ELF-1 (cell line): ENCODE data around the gene KCNG3.

ENCODE experiments used
- DNase-seq: peaks from one replicate; pipeline ENCODE4 v3.0.0-alpha.2; 2016; ENCODE audit warnings: low read depth, low spot score

Gene KCNG3

DNA sequence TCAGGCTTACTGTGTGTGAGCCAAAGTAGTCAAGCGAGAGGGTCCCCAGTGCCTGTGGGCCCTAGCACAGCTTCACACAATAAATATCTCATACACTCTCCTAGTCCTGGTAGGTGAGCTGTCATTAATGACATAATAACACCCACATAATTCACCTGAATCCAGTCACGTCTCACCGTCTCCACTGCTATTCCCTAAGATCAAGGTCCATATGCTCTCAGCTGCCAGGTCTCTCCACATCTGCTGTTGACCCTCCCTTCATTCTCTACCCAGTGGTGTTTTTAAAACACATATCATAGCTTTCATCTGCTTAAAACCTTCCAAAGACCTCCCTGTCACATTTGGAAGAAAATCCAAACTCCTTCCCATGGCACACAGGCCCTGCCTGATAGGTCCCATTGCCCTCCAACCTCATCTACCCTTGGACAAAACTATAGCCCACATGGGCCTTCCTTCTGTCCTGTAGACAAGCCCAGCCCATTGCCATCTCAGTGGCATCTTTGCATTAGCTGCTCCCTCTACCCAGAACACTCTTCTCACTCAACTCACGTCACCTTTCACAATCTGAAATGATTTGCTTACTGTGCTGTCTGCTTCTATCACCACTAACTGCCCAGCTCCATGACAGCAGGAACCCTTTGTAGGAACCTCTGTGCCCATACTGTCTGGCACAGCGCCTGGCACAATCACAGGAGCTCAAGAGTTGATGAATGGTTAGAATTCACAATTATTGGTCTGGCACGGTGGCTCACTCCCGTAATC, 7.5 kb downstream of the KCNG3 start:
- DNase-seq = no peak

DNA sequence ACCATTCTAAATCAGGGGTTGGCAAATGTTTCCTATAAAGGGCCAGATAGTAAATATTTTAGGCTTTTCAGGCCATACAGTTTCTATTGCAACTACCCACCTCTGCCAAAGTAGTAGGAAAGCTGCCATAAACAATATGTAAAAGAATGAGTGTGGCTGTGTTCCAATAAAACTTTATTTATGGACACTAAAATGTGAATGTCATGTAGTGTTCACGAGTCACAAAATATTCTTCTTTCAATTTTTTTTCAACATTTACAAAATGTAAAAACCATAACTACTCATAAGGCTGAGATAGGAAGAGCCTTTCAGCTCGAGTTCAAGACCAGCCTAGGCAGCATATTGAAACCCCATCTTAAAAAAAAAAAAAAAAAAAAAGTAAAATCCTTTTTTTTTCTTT, 13.4 kb downstream of the KCNG3 start:
- DNase-seq = no peak

DNA sequence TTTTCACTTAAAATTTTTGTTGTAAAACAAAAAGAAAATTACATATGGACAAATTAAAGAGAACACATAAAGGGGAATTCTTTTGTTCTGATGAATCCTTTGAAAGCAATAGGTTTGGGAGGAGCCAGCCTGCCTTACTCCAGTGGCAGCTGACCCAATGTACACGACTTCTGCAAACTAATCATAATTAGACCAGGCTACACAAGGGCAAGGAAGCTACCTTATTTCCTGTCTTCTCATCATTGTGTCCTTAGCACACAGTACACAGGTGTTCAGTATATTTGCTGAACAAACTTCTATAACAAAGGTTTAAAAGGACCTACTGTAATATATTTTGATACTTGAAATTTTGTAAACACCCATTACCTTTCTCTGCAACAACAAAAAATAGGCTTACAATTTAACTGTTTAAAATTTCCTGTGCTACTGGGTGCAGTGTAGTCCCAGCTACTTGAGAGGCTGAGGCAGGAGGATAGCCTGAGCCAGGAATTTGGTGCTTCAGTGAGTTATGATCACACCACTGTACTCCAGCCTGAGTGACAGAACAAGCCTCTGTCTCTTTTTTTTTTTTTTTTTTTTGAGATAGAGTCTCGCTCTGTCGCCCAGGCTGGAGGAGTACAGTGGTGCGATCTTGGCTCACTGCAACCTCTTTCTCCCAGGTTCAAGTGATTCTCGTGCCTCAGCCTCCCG, 18.9 kb downstream of the KCNG3 start:
- no peak for DNase-seq

DNA sequence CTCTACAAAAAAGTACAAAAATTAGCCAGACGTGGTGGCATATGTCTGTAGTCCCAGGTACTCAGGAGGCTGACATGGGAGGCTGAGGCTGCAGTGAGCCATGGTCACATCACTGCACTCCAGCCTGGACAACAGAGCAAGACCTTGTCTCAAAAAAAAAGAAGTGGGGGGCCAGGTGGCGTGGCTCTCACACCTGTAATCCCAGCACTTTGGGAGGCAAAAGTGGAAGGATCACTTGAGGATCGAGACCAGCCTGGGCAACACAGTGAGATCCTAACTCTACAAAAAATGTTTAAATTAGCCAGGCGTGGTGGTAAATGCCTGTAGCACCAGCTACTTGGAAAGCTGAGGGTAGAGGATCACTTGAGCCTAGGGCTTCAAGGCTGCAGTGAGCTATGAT, 23.1 kb downstream of the KCNG3 start:
- no peak for DNase-seq

DNA sequence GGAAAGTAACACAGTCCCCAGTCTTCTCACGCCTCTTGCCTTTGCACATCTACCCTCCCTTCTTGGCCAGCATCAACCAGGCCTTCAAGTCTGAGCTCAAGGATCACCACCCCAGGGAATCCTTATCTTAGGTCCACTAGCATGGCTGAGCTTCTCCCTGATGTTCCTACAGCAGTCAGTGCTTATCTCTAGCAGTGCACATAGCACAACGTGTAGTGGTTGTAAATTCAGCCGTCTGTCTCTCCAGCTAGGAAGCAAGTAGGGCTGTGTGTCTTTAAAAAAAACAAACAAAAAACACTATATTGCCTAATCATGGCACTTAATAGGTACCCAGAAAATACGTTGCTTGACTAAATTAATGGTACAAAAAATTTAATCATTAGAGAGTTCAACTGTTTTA, 29.2 kb downstream of the KCNG3 start:
- DNase-seq = peak; percentile 32

DNA sequence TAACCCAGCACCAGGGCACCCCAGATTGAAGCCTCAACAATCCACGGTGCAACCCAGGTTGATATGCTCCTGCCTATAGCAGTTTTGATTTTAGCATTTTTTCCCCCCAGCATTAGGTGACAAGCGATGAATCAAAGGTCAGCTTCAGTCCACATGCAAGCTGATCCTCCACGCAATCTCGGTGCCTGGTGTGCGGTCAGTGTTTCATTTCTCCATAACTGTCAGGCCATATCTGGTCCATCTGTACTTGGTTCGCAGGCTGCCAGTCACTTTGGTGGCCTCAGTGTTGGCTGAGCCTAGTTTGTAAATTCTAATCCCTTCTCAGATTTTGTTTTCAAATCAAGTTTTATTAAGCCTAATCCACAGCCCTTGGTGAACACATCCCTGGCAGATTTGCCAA, 30.2 kb downstream of the KCNG3 start:
- no peak for DNase-seq

DNA sequence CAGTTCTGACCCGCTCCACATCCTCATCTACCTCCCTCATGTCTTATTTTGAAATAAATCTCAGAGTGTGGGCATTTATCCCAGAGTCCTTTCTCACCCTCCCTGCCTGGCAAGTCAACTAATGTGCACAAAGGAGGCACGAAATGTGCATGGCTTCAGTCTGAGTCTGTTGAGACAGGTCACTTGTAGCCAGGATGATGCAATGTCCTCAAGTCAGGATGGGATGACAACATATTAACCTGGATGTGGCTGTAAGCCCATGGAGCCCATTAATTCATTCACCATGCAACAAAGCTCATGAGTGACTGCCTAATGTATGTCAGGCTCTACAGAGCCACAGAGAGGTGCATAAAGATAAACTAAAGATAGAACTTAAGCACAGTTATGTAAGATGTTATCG, 34.5 kb downstream of the KCNG3 start:
- no peak for DNase-seq

DNA sequence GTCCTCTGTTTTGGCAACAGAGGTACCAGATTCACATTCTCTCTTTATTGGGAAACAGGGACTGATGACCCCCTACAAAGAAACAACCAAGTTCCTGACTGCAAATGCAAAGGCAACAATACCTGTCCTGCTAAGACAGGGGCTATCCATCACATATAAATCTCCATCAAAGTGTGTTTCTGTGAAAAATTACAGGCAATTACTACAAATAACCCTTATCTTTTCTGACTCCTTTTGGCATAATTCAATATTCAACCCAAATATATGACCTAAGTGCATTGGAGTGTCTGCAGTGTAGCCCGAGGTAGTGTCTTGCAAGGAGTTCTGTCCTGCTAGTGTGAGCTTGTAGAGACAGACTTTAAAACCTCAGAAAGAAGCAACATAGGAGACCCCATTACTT, 35.4 kb downstream of the KCNG3 start:
- no peak for DNase-seq

DNA sequence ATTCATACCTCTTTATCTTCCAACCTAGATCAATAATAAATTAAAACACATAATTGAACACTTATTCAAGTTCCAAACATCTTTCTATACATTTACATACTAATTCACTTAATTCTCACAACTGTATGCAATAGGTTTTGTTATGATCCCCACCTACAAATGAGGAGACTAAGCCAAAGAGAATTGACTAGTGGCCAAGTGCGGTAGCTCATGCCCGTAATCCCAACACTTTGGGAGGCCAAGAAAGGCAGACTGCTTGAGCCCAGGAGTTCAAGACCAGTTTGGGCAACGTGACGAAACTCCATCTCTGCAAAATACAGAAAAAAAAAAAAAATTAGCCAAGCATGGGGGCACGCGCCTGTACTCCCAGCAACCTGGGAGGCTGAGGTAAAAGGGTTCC, 36.8 kb downstream of the KCNG3 start:
- DNase-seq = peak; percentile 30

DNA sequence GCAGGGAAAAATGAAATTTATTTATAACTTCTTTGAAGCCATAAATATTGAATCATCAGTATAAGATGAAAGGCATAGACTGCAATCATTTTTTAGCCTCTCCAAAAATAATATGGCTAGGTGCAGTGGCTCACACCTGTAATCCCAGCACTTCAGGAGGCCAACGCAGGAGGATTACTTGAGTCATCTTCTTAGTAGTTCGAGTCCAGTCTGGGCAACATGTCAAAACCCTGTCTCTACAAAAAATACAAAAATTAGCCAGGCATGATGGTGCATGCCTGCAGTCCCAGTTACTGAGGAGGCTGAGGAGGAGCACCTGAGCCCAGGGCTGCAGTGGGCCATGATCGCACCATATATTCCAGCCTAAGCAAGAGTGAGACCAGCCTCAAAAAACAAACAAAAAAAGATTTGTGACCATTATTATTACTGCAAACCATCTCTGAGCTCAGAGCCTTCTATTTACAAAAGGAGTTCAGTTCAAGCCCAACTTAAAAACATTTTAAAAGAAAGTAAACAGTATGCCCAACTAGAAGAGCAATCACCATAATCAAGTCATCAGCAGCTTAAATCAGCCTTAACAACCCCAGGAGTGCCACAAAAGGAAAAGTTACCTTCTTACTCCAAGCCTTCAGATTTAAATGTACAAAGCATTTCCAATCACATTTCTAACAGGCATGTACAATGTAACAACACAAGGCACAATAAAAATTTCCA, 37.5 kb downstream of the KCNG3 start:
- DNase-seq = no peak

DNA sequence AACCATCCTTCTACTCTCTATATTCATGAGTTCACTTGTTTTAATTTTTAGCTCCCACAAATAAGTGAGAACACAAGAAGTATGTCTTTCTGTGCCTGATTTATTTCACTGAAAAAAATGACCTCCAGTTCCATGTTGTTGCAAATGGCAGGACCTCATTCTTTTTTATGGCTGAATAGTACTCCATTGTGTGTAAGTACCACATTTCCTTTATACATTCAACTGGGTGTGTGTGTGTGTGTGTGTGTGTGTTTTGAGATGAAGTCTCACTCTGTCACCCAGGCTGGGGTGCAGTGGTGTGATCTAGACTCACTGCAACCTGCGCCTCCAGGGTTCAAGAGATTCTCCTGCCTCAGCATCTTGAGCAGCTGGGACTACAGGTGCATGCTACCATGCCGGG, 41.2 kb downstream of the KCNG3 start:
- no peak for DNase-seq

DNA sequence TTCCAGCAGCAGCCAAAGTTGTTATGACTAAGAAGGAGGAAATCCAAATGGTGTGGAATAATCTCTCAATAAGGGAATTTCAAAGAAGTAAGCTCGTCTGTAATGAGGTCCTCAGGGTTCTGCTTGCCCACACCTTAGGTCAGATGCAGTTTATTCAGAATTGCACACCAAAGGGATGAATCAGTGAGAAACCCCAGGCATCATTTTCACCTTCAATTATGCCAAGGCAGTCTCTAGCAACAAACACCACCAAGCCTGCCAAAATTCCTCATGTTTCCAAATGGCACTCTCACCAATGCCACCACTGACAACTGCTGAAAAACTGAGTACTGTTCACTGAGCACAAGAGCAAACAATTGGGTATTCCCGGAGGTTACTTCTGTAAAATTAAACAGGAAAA, 43.6 kb downstream of the KCNG3 start:
- DNase-seq = no peak

DNA sequence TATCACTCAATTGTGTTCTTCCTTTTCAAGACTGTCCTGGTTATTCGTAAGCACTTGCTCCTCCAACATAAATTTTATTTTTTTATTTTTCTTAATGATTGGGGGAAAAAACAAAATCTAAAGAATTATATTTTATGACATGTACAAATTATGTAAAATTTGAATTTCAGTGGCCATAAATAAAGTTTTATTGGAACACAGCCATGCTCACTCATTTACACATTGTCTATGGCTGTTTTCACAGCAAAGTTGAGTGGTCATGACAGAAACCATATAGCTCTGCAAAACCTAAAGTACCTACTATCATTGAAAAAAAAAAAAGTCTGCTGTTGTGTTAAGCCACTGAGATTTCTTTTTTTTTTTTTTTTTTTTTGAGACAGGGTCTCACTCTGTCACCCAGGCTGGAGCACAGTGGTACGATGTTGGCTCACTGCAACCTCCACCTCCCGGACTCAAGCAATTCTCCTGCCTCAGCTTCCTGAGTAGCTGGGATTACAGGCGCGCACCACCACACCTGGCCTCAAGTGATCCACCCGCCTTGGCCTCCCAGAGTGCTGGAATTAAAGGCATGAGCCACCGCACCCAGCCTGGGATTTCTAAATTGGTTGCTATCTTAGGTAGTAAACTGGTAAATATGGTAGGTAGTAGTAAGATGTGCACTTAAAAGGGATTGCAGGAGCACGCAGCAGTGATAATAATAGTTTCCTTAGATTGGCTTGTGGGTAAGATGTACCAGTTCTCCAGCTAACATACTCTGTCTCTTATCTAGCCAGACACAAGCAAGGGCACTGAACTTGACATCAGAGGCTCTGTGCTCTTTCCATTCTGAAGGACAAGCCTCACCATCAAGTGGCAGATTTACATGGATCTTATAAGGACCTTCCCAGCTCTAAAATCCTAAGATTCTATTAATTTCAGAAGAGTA, 44.4 kb downstream of the KCNG3 start:
- DNase-seq = no peak

DNA sequence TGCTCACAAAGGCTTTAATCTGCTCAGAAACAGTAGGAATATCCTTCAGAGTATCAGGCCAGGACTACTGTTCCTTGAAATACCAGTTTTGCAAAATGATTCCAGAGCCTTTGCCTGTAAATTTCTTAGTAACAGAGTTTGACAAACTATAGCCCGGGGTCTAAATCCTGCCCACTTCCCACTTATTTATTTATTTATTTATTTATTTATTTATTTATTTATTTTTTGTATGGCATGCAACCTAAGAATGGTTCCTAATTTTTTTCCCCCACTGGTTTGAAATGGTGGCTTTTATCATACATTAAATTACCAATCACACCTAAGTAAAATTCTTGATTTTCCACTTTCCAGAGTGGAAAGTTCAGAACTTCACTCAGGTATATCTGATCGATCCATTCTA, 45.6 kb downstream of the KCNG3 start:
- no peak for DNase-seq

DNA sequence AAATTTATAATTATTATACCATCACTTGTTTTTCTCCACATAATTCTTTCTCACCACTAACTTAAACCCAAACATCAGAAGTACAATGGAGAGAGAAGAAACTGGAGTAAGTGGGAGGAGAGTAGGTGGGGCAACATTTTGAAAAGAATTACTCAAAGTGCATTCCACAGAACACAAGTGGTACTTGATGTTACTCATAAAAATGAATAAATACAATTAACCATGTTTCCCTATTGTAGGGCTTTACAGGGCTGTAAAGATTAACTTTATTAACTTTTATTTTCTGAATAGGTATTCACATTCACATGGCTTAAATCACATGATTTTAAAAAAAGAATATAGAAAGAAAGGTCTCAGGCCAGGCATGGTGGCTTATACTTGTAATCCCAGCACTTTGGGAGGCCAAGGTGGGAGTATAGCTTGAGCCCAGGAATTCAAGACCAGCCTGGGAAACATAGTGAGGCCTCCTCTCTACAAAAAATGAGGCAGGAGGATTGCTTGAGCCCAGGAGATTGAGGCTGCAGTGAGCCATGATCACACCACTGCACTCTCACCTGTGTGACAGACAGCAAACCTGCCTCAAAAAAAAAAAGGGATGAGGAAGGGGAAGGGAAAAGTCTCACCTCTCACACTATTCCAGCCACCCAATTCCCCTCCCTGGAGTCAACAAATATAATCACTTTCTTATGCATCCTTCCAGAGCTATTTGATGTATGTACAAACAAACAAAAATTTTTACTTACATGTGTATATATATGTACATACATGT, 47.1 kb downstream of the KCNG3 start:
- no peak for DNase-seq

DNA sequence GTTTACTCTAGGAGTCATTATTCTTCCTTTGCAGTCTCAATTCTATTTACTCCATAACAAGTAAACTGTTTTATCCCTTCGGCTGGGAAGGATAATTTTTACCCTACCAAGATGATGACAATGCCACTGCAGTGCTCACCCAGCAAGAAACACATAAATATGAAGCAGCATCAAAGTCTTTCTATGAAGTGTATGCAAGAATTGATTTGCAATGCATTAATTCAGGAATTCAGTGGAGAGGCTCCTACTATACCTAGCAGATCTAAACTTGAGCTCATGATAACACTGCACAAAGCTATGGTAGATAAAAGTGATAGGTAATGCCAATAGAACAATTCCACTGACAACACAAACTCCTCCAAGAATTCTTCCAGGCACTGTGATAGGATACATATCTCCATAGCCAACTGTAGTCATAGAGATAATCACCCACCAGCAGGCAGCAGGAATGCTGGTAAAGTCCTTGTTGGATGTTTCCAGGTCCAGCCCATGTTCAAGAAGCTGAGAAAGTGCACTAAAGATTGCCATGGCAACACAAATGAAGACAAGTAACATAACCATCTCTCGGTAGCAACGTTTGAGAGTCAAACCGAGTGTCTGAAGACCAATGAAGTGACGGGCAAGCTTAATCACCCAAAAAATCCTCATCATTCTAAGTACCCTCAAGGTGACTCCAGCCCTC, 49.9 kb downstream of the KCNG3 start:
- no peak for DNase-seq

DNA sequence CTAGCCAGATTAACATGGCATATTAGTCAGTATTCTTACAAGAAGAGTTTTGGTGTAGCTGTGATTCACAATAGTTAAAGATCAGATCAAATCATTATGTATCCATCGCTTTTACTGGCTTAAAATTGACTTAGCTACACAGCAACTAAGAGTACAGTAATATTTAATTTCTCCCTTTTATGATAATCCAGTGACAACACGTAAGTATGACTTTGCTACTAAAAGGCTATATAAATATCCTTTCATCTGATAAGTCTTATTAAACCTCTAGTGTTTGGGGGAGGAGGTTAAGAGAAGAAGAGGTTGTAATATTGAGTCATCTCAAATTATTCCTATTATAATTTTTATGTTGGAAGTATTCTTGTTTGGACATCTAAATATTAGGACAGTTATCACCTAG, 51.0 kb downstream of the KCNG3 start:
- no peak for DNase-seq

DNA sequence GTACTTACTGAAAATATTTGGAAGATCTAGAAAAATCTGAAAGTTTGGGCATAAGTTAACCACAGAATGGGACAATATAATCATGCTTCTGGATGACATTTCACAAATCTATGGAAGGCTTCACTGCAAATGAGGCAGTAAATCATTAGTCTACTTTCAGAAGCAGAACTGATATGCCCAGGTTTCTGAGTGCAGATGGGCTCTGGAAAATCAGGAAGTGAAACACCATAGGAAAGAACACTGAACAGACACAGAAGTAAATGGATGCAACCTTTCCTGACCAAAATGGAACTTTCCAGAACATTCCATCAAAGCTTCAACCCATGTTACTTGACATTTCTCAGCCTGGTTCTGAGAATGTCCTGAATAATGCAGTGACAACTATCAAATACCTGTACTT, 55.1 kb downstream of the KCNG3 start:
- no peak for DNase-seq

DNA sequence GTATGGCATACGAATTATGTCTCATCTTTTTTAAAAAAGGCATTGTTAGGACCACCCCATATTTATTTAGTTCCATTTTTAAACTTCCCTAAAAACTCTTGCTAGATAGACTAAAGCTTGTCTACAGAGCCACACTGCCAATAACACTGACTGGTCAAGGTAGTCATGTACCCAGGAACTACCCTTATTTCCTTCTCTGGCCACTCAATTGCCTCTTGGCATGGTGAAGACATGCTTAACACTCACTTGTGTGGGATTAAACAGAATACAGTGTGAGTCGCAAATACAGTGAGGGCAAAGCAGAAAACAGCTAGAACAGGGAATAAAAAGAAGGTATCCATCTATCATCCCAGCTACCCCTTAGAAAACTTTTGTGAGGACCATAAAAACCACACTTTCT, 57.4 kb downstream of the KCNG3 start:
- no peak for DNase-seq

DNA sequence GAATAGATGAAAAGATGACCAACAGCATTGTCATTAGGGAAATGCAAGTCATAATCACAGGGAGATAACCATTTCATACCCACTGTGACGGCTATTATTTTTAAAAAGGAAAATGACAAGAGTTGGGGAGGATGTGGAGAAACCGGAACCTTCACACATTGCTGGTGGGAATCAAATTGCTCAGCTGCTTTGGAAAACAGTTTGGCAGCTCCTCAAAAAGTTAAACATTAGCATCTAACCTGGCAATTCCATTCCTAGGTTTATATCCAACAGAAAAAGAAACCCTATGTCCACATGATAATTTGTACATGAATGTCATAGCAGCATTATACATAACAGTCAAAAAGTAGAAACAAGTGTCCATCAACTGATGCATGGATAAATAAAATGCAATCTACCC, 58.2 kb downstream of the KCNG3 start:
- DNase-seq = no peak
